GM12801 (cell line): ENCODE results near the gene CBX1.

ENCODE experiments used
- TF ChIP-seq, protein P1 (sequence below): IDR thresholded peaks from one replicate; pipeline ENCODE4 v1.5.1; 2011; ENCODE audit warnings: control low read depth; ENCODE audit not compliant: insufficient read length; ENCODE audit errors: extremely low read depth

Gene CBX1

DNA sequence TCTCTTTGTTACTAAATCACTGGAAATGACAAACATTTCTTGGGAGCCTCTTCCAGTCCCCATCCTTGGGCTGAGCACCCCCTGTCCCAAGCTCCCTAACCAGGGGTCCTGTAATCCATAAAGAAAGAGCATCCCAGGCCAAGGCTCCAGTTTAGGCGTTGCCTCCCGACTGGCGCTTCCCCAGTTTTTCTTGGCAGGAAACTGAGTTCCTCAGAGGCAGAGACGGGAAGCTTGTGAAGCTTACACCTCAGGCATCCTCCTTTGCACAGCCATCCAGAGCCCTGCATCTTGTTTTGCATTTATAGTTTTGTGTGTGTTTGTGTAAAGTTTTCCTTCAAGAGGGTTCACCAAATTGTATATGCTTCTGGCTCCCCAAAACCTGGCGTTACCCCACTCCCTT is 70.7 kb downstream of the CBX1 start:
- TF ChIP-seq, protein P1, sequence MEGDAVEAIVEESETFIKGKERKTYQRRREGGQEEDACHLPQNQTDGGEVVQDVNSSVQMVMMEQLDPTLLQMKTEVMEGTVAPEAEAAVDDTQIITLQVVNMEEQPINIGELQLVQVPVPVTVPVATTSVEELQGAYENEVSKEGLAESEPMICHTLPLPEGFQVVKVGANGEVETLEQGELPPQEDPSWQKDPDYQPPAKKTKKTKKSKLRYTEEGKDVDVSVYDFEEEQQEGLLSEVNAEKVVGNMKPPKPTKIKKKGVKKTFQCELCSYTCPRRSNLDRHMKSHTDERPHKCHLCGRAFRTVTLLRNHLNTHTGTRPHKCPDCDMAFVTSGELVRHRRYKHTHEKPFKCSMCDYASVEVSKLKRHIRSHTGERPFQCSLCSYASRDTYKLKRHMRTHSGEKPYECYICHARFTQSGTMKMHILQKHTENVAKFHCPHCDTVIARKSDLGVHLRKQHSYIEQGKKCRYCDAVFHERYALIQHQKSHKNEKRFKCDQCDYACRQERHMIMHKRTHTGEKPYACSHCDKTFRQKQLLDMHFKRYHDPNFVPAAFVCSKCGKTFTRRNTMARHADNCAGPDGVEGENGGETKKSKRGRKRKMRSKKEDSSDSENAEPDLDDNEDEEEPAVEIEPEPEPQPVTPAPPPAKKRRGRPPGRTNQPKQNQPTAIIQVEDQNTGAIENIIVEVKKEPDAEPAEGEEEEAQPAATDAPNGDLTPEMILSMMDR, result no peak

- TF ChIP-seq, protein P1, result no peak
Observed at GRCh38 chr17:48028736-48029135, 72.5 kb downstream of the CBX1 start.

GRCh38 chr17:48027322-48027981 is 73.8 kb downstream of the CBX1 start:
- TF ChIP-seq, protein P1, result no peak

DNA sequence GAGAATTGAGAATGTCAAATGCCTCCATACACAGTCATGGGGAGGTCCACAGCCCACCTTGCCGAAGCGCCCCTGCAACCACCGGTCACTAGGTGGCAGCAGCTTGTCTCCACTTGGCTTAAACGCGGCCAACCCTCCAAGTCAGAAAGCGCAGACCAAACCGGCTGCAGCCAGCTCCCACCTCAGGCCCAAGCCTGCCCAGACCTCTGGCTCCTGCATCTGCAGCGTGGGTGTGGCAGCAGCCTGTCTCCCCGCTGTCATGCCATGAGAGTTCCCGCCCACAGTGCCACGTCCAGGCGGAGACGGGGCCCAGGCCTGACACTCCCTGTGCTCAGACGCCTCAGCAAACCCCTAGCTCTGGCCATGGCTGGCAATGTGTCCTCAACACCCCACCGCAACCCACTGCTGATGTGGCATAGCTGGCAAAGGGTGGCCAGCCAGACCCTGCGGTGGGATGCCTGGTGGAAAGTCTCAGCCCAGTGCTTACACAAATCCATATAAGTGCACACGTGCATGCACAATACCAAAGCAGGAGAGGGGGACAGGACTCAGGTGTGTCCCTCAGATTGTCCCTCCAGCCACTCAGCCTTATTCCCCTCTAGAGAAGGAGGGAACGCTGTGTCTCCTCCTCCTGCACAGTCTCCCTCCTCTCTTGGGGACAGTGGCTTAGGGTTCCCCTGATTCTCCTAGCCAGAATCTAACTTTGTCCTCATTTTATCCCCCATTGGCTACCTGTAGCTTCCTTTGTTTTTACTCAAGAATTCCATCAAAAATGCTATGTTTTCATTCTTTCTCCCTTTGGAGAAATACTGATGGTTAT is 74.6 kb downstream of the CBX1 start:
- TF ChIP-seq, protein P1, result no peak

DNA sequence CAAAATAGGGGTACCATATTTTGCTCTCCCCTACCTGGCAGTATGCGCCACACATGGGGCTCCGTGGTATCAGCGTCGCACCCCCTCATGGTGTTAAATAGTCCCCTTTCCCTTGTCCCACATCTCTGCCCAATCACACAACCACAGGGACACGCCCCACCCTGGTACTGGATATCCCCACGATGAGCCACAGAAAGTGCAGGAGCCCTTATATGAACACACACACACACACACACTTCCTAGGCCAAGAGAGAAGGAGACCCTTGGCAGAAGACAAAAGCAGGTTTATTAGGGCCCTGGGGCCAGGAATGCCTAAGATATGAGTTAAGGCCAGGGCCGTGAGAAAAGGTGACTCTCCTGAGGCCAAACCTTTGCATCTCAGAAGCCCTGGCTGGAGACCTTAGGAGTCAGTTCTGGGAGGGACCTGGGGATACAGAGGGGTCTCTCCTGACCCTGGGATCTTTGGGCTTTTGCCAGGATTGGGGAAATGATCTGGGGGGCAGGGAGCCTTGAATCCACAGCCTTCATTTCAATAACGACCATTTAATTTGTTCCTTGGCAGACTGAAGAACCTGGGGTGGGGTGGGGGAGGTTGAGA is 75.3 kb downstream of the CBX1 start:
- TF ChIP-seq, protein P1, result no peak

DNA sequence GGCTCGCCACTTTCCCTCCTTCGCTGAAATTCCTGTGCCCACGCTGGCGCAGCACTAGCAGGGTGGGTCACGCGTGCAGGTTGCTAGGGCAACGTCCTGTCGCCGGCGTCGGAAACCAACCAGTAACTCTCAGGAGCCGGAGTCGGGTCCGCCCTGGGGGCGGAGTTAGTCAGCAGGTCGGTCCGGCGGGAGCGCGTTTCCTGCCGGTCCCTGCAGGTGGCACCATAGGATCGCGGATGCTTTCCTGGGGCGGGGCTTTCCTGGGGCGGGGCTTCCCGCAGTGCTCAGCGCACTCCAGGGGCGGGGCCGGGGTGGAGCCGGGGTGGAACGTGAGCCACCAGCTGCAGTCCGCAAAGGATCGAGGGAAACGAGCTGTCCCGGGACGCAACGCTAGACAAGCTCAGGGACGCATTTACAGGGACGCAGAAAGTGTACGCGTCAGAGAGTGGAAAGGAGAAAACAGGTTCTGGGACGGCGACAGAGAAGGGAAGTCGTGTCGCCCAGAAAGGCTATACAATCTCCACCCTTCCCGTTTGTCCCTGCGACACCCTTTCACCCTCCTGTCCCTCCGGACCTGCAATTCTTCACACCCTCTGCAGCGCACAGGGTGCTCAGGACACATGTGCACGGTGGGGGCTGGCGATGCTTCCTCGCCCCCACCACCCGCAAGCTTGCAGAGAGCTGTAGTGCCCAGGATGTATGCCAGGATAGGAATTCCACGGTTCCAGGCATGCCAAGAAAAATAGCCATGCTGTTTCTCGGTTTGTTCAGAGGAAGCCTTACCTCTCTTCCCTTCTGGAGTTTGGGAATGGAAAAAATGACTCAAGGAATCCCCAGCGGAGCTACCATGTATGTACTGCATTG is 76.0 kb downstream of the CBX1 start:
- TF ChIP-seq, protein P1, result no peak
